D721Med (cell line): ENCODE data around the gene GRIN3B.

ENCODE experiments used
- DNase-seq: peaks from one replicate; pipeline ENCODE4 v3.0.0; 2011; ENCODE audit warnings: low spot score; ENCODE audit not compliant: insufficient read length
- FAIRE-seq: peaks from 2 replicates; lab custom pipeline; 2011; peaks lifted over from hg19 to GRCh38; lab: Jason Lieb, UNC
- CTCF ChIP-seq: IDR thresholded peaks from 2 replicates; pipeline ENCODE4 v1.5.1; 2012; ENCODE audit warnings: mild to moderate bottlenecking, control low read depth; ENCODE audit not compliant: insufficient read depth; ENCODE audit errors: missing control alignments

GRIN3B gene

GRCh38 chr19:1009041-1009980 is 9.1 kb downstream of the GRIN3B start:
- no peak for DNase-seq
- no peak for FAIRE-seq
- TF ChIP-seq CTCF = no peak

- FAIRE-seq = no peak
- DNase-seq = no peak
- TF ChIP-seq CTCF = no peak
These were observed 9.8 kb downstream of the GRIN3B start for GRCh38 chr19:1009981-1010538.

- TF ChIP-seq CTCF = no peak
- DNase-seq (no peak), FAIRE-seq (no peak)
These were observed 10.6 kb downstream of the GRIN3B start for GRCh38 chr19:1010586-1011510.

GRCh38 chr19:1011831-1012333 is 11.7 kb downstream of the GRIN3B start:
- TF ChIP-seq CTCF = no peak
- FAIRE-seq (no peak), DNase-seq (no peak)

- no peak for TF ChIP-seq CTCF
- FAIRE-seq (no peak), DNase-seq (no peak)
These were observed 12.1 kb downstream of the GRIN3B start for GRCh38 chr19:1012334-1012733.

- TF ChIP-seq CTCF = no peak
- no peak for DNase-seq
- FAIRE-seq = no peak
These were observed 13.0 kb downstream of the GRIN3B start for GRCh38 chr19:1013218-1013617.
